Stomach (tissue), 4 donors: Measurements from ENCODE around the gene PAGR1.

Source experiments
- POLR2A ChIP-seq, 4 donors: fragments of 450-650 bp; IDR thresholded peaks; one replicate each; pipeline ENCODE4 v1.6.1; 2016; ENCODE audit warnings: antibody characterized with exemption in 4 of 4, control low read depth in 2 of 4, mild to moderate bottlenecking in 1 of 4, moderate library complexity in 1 of 4
- POLR2AphosphoS5 ChIP-seq, 3 donors: sonication (generic); formaldehyde crosslinking; IDR thresholded peaks; one replicate each; pipeline ENCODE4 v1.6.1; 2016; ENCODE audit warnings: antibody characterized with exemption in 3 of 3
- TF ChIP-seq, protein P1 (sequence below), 7 experiments: fragments of 450-650 bp in 4 of 7; fragments of 200-600 bp in 3 of 7; sonication (generic) in 3 of 7; IDR thresholded peaks; one replicate each; pipeline ENCODE4 v1.5.1; 2016 to 2019; ENCODE audit warnings: antibody characterized with exemption in 7 of 7, control low read depth in 2 of 7, mild to moderate bottlenecking in 1 of 7

DNA sequence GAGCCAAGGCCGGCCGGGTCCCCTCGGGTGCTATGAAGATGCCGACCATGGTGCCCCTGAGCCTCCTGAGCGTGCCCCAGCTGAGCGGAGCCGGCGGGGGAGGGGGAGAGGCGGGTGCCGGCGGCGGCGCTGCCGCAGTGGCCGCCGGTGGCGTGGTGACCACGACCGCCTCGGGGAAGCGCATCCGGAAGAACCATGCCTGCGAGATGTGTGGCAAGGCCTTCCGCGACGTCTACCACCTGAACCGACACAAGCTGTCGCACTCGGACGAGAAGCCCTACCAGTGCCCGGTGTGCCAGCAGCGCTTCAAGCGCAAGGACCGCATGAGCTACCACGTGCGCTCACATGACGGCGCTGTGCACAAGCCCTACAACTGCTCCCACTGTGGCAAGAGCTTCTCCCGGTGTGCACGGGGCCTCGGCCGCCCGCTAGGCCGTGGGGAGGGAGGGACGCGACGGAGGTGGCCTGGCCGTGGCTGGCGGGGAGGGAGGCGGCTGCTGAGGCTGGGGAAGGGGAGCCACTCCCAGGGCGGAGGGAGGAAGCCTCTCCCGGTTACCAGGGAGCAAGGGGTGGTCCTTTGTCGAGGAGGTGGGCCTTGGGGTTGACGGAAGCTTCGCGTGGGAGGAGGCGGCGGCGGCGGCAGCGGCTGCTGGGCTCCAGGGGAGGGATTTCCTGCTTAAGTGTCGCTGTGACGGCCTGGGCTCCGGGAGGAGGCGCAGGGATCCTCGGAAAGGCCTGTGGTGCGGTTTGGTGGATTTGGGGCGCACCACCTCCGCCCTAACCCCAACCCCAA is 8.3 kb upstream of the PAGR1 start:
- TF ChIP-seq, protein P1, sequence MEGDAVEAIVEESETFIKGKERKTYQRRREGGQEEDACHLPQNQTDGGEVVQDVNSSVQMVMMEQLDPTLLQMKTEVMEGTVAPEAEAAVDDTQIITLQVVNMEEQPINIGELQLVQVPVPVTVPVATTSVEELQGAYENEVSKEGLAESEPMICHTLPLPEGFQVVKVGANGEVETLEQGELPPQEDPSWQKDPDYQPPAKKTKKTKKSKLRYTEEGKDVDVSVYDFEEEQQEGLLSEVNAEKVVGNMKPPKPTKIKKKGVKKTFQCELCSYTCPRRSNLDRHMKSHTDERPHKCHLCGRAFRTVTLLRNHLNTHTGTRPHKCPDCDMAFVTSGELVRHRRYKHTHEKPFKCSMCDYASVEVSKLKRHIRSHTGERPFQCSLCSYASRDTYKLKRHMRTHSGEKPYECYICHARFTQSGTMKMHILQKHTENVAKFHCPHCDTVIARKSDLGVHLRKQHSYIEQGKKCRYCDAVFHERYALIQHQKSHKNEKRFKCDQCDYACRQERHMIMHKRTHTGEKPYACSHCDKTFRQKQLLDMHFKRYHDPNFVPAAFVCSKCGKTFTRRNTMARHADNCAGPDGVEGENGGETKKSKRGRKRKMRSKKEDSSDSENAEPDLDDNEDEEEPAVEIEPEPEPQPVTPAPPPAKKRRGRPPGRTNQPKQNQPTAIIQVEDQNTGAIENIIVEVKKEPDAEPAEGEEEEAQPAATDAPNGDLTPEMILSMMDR (IDR thresholded peaks at IDR 0.05): peak in 5 of 7 experiments; percentile 27 to 54 (median 27)
- no peak for TF ChIP-seq POLR2A (IDR thresholded peaks at IDR 0.05)
- peak; percentile 63 to 85 (median 73) for TF ChIP-seq POLR2AphosphoS5 (IDR thresholded peaks at IDR 0.05)
